Stimulated activated CD8-positive, alpha-beta memory T cell treated with anti-CD3 and anti-CD28 coated beads, Interleukin-7, amount 100 ng/mL, for 1 hour (primary cell): ENCODE measurements around the gene PSTPIP2.
"Not testable (repeated sequence)": the region's sequence is repeated elsewhere in the genome, so short reads cannot be mapped to it uniquely, and the experiment has no call there.

Source experiments
- DNase-seq, 2 donors: peaks; one replicate each; pipeline ENCODE4 v3.0.0-alpha.2; 2020; ENCODE audit warnings: low read depth in 2 of 2

PSTPIP2 gene

GRCh38 chr18:45984546-45985235 is 87.4 kb downstream of the PSTPIP2 start:
- DNase-seq = no peak

- no peak for DNase-seq
These were observed 90.2 kb downstream of the PSTPIP2 start for GRCh38 chr18:45981821-45982220.

- DNase-seq = no peak
These were observed 91.8 kb downstream of the PSTPIP2 start for GRCh38 chr18:45980229-45980628.

GRCh38 chr18:45978084-45978483 is 94.0 kb downstream of the PSTPIP2 start:
- DNase-seq = no peak

- no peak for DNase-seq
These were observed 95.1 kb downstream of the PSTPIP2 start for GRCh38 chr18:45976974-45977373.

- DNase-seq = no peak
These were observed 95.5 kb downstream of the PSTPIP2 start for GRCh38 chr18:45976566-45976965.

- peak; percentile 31 to 37 for DNase-seq
These were observed 97.9 kb downstream of the PSTPIP2 start for GRCh38 chr18:45974088-45974536.

GRCh38 chr18:45967007-45967706 is 104.9 kb downstream of the PSTPIP2 start, which contains the start of gene EPG5:
Gene EPG5 (minus strand): TSS chr18:45967329. CDS start chr18:45967239, 90 bp downstream.
- DNase-seq = peak; percentile 81

GRCh38 chr18:45964913-45965312 is 107.1 kb downstream of the PSTPIP2 start:
- DNase-seq = not testable (repeated sequence)

- DNase-seq = no peak
These were observed 109.2 kb downstream of the PSTPIP2 start for GRCh38 chr18:45962866-45963265.

- DNase-seq = peak in 1 of 2 donors; percentile 13
These were observed 109.6 kb downstream of the PSTPIP2 start for GRCh38 chr18:45962461-45962860.

- not testable (repeated sequence) for DNase-seq
These were observed 112.6 kb downstream of the PSTPIP2 start for GRCh38 chr18:45959484-45959883.

- DNase-seq = no peak
These were observed 113.3 kb downstream of the PSTPIP2 start for GRCh38 chr18:45958730-45959129.

- DNase-seq = no peak
These were observed 114.0 kb downstream of the PSTPIP2 start for GRCh38 chr18:45958027-45958426.

- DNase-seq = no peak
These were observed 115.0 kb downstream of the PSTPIP2 start for GRCh38 chr18:45957100-45957499.

- no peak for DNase-seq
These were observed 117.8 kb downstream of the PSTPIP2 start for GRCh38 chr18:45954070-45954934.

- DNase-seq = no peak
These were observed 120.9 kb downstream of the PSTPIP2 start for GRCh38 chr18:45951016-45951714.

GRCh38 chr18:45945669-45946068 is 126.4 kb downstream of the PSTPIP2 start:
- no peak for DNase-seq

GRCh38 chr18:45940724-45941123 is 131.3 kb downstream of the PSTPIP2 start:
- DNase-seq = no peak

GRCh38 chr18:45939236-45939635 is 132.8 kb downstream of the PSTPIP2 start:
- no peak for DNase-seq

GRCh38 chr18:45938488-45938935 is 133.5 kb downstream of the PSTPIP2 start:
- DNase-seq = no peak
